AG09309 (cell line): Measurements from ENCODE around the gene RASSF9.

Experiments used
- DNase-seq: peaks from one replicate; pipeline ENCODE4 v3.0.0-alpha.2; 2010; ENCODE audit warnings: low read depth
- H3K4me3 ChIP-seq: 2 replicates; pipeline ENCODE4 v1.5.1; 2011; ENCODE audit warnings: mild to moderate bottlenecking, low read depth, low read length, moderate library complexity; ENCODE audit not compliant: control insufficient read depth
- TF ChIP-seq, protein P1 (sequence below): IDR thresholded peaks from 2 replicates; pipeline ENCODE4 v1.5.1; 2011; ENCODE audit warnings: mild to moderate bottlenecking, low read depth, low read length, inconsistent platforms; ENCODE audit not compliant: insufficient read depth, control insufficient read depth; ENCODE audit errors: missing control alignments

Gene RASSF9

DNA sequence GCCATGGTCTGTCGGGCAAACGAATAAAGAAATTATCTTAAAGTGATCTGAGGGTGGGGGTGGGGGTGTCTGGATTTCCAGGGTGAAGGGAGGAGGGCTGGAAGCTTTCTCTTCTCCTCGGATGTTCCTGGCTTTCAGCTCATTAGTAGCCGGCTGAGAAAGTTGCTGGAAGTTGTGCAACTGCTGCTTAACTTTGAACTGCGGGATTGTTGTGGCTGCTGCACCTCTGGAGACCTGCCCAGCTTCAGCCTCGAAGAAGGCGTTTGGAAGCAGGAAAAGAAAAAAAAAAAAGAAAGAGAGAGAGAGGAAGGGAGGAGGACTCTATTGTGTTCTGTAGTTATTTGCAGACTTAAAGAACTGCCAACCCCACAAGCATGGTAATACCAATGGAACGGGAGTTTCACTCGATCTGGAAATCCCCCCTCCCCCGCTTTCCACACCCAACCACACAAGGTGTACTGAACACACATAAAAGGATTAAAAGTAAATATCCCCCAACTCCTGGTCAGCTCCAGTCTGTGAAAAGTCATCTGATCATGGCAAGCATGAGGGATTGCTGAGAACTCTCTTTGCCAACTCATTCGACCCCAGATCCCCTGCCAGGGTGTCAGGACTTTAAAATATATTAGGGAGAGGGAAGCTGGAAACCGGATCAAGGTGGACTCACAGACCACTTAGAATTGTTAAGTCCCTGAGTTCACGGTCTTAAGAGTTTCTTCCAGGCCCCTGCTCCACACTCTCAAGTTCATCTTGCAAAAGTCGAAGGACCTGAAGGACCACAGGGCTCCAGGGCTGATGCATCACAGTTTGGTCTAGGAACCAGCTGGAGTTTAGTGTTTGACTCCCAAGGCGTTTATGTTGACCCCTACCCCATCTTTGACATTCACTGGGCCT is at the start of gene RASSF9:
RASSF9 (minus strand) TSS at position 213 of the 894 bp plus-strand sequence; CDS start at position 5, 208 bp downstream.
- H3K4me3 ChIP-seq = peak within 1 kb of the TSS; percentile 52
- TF ChIP-seq, protein P1, sequence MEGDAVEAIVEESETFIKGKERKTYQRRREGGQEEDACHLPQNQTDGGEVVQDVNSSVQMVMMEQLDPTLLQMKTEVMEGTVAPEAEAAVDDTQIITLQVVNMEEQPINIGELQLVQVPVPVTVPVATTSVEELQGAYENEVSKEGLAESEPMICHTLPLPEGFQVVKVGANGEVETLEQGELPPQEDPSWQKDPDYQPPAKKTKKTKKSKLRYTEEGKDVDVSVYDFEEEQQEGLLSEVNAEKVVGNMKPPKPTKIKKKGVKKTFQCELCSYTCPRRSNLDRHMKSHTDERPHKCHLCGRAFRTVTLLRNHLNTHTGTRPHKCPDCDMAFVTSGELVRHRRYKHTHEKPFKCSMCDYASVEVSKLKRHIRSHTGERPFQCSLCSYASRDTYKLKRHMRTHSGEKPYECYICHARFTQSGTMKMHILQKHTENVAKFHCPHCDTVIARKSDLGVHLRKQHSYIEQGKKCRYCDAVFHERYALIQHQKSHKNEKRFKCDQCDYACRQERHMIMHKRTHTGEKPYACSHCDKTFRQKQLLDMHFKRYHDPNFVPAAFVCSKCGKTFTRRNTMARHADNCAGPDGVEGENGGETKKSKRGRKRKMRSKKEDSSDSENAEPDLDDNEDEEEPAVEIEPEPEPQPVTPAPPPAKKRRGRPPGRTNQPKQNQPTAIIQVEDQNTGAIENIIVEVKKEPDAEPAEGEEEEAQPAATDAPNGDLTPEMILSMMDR = no peak
- peak; percentile 77 for DNase-seq

GRCh38 chr12:85883763-85884162 is 47.6 kb upstream of the RASSF9 start:
- TF ChIP-seq, protein P1 = no peak
- no peak overlapping the region for H3K4me3 ChIP-seq
- no peak for DNase-seq

GRCh38 chr12:85877459-85877858 is 41.2 kb upstream of the RASSF9 start:
- no peak for DNase-seq
- TF ChIP-seq, protein P1 = no peak

DNA sequence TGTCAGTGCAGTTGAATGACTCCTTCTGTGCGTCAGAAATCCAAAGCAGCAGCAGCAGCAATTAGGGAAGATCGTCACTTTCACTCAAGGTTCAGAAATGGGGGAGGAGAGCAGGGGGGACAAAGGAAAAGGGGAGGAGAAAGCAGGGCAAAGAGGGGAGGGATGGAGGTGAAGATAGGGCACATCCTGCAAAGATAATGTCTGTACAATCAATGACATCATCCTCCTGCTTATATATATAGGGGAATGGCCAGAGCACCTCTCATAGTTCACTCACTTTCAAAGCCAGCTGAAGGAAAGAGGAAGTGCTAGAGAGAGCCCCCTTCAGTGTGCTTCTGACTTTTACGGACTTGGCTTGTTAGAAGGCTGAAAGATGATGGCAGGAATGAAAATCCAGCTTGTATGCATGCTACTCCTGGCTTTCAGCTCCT is 37.8 kb upstream of the RASSF9 start, which contains the start of gene NTS:
NTS (plus strand) TSS at position 265 of the 431 bp plus-strand sequence; CDS start at position 374, 109 bp downstream.
- TF ChIP-seq, protein P1 = no peak
- no peak for DNase-seq
- H3K4me3 ChIP-seq = no peak within 1 kb of the TSS

More at GRCh38 chr12:85877459-85877858, 41.2 kb upstream of the RASSF9 start:
- no peak overlapping the region for H3K4me3 ChIP-seq

GRCh38 chr12:85872497-85873091 is 36.4 kb upstream of the RASSF9 start:
- DNase-seq = peak; percentile 32
- TF ChIP-seq, protein P1 = peak; percentile 70
- H3K4me3 ChIP-seq = no peak overlapping the region

GRCh38 chr12:85866986-85867776 is 31.0 kb upstream of the RASSF9 start:
- peak; percentile 43 for DNase-seq
- TF ChIP-seq, protein P1 = peak; percentile 77
- no peak overlapping the region for H3K4me3 ChIP-seq
